PC-9 (cell line): ENCODE measurements around the gene EYS.

Source experiments
- EZH2 ChIP-seq: fragments of 200-600 bp; sonication (generic); IDR thresholded peaks from 2 replicates; pipeline ENCODE4 v1.8.0; 2017; ENCODE audit warnings: antibody characterized with exemption, low read depth
- TF ChIP-seq, protein P1 (sequence below): fragments of 200-600 bp; sonication (generic); conservative IDR thresholded peaks from 2 replicates; pipeline ENCODE4 v1.6.1; 2017; ENCODE audit warnings: mixed run types, antibody characterized with exemption, mild to moderate bottlenecking, moderate library complexity

DNA sequence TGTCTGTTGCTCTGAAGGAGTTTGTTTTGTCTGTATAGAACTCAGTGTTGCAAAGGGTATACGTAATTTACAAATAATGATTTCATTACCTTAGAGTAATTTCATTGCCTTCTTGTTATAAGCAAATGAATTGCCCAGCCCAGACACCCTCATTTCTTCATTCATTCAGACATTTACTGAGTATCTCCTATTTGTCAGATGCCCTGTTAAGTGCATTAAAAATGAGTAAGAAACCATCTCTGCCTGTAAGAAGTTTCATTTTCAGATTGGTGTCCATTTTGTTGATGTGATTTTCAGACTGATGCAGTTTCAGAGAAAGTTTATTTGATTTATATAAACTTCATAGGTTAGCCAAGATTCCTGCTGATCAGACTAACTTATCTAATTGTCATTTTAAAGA, 1642.1 kb downstream of the EYS start:
- no peak for TF ChIP-seq EZH2
- TF ChIP-seq, protein P1, sequence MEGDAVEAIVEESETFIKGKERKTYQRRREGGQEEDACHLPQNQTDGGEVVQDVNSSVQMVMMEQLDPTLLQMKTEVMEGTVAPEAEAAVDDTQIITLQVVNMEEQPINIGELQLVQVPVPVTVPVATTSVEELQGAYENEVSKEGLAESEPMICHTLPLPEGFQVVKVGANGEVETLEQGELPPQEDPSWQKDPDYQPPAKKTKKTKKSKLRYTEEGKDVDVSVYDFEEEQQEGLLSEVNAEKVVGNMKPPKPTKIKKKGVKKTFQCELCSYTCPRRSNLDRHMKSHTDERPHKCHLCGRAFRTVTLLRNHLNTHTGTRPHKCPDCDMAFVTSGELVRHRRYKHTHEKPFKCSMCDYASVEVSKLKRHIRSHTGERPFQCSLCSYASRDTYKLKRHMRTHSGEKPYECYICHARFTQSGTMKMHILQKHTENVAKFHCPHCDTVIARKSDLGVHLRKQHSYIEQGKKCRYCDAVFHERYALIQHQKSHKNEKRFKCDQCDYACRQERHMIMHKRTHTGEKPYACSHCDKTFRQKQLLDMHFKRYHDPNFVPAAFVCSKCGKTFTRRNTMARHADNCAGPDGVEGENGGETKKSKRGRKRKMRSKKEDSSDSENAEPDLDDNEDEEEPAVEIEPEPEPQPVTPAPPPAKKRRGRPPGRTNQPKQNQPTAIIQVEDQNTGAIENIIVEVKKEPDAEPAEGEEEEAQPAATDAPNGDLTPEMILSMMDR: no peak
